Trophoblast cell (in vitro differentiated cells and primary cell): ENCODE data around the gene SLC6A1.

ENCODE experiments used
- DNase-seq, 2 donors: peaks; one replicate each; pipeline ENCODE4 v3.0.0-alpha.2; 2016
- H2AFZ ChIP-seq: 2 replicates; pipeline ENCODE4 v1.6.1; 2013; ENCODE audit warnings: low read length, moderate library complexity, mild to moderate bottlenecking; ENCODE audit not compliant: insufficient read depth, poor library complexity
- H2AK5ac ChIP-seq: 2 replicates; pipeline ENCODE4 v1.6.1; 2013; ENCODE audit warnings: mild to moderate bottlenecking, low read length
- H2BK120ac ChIP-seq: 2 replicates; pipeline ENCODE4 v1.6.1; 2013; ENCODE audit warnings: low read length, mild to moderate bottlenecking, moderate library complexity; ENCODE audit not compliant: insufficient read depth, poor library complexity
- H2BK12ac ChIP-seq: 2 replicates; pipeline ENCODE4 v1.6.1; 2013; ENCODE audit warnings: mild to moderate bottlenecking, low read length, moderate library complexity
- H2BK5ac ChIP-seq: 2 replicates; pipeline ENCODE4 v1.6.1; 2013; ENCODE audit warnings: low read length, low read depth, moderate library complexity, mild to moderate bottlenecking; ENCODE audit not compliant: poor library complexity
- H3K14ac ChIP-seq: 2 replicates; pipeline ENCODE4 v1.6.1; 2013; ENCODE audit warnings: mild to moderate bottlenecking, low read length
- H3K18ac ChIP-seq: 2 replicates; pipeline ENCODE4 v1.6.1; 2013; ENCODE audit warnings: mild to moderate bottlenecking, low read length
- H3K23ac ChIP-seq: 2 replicates; pipeline ENCODE4 v1.6.1; 2013; ENCODE audit warnings: low read length
- H3K27ac ChIP-seq: 2 replicates; pipeline ENCODE4 v1.5.1; 2013; ENCODE audit warnings: low read depth, mild to moderate bottlenecking, inconsistent platforms, low read length, moderate library complexity
- H3K27me3 ChIP-seq: 2 replicates; pipeline ENCODE4 v1.6.1; 2013; ENCODE audit warnings: inconsistent platforms, mild to moderate bottlenecking, low read length, moderate library complexity; ENCODE audit not compliant: insufficient read depth
- H3K36me3 ChIP-seq, 2 experiments: 1 replicate in 1 of 2; 2 replicates in 1 of 2; pipeline ENCODE4 v1.6.1; 2013; ENCODE audit warnings: low read length in 2 of 2, mild to moderate bottlenecking in 2 of 2, moderate library complexity in 1 of 2; ENCODE audit not compliant: insufficient read depth in 2 of 2, control insufficient read depth in 1 of 2
- H3K4ac ChIP-seq: 2 replicates; pipeline ENCODE4 v1.6.1; 2013; ENCODE audit warnings: low read depth, mild to moderate bottlenecking, low read length, moderate library complexity
- H3K4me1 ChIP-seq, 2 experiments: 1 replicate in 1 of 2; 2 replicates in 1 of 2; pipeline ENCODE4 v1.6.1; 2013; ENCODE audit warnings: low read length in 2 of 2, mild to moderate bottlenecking in 2 of 2, moderate library complexity in 1 of 2; ENCODE audit not compliant: insufficient read depth in 2 of 2, control insufficient read depth in 1 of 2
- H3K4me2 ChIP-seq: 2 replicates; pipeline ENCODE4 v1.6.1; 2013; ENCODE audit warnings: inconsistent platforms, mild to moderate bottlenecking, low read length, moderate library complexity
- H3K4me3 ChIP-seq: 2 replicates; pipeline ENCODE4 v1.5.1; 2013; ENCODE audit warnings: mild to moderate bottlenecking, low read depth, low read length, inconsistent platforms
- H3K79me1 ChIP-seq: one replicate; pipeline ENCODE4 v1.6.1; 2013; ENCODE audit warnings: low read length
- H3K79me2 ChIP-seq: 2 replicates; pipeline ENCODE4 v1.6.1; 2013; ENCODE audit warnings: low read length, mild to moderate bottlenecking; ENCODE audit not compliant: control insufficient read depth, insufficient read depth, poor library complexity
- H3K9ac ChIP-seq: 2 replicates; pipeline ENCODE4 v1.6.1; 2013; ENCODE audit warnings: mild to moderate bottlenecking, low read length
- H3K9me3 ChIP-seq: 2 replicates; pipeline ENCODE4 v1.6.1; 2013; ENCODE audit warnings: low read depth, mild to moderate bottlenecking, control low read depth, inconsistent platforms, low read length; ENCODE audit not compliant: insufficient read depth
- H4K12ac ChIP-seq: 2 replicates; pipeline ENCODE4 v1.6.1; 2013; ENCODE audit warnings: low read depth, mild to moderate bottlenecking, low read length, moderate library complexity
- H4K8ac ChIP-seq: 2 replicates; pipeline ENCODE4 v1.6.1; 2013; ENCODE audit warnings: low read depth, mild to moderate bottlenecking, low read length, moderate library complexity
- H4K91ac ChIP-seq: one replicate; pipeline ENCODE4 v1.6.1; 2013; ENCODE audit warnings: low read depth, mild to moderate bottlenecking, low read length, moderate library complexity
- WGBS: extraction: QIAGEN DNeasy Blood & Tissue Kit; methylation state at CpG from one replicate; pipeline ENCODE4 v1.1.7; 2013; ENCODE audit warnings: missing lambda C conversion rate; ENCODE audit not compliant: insufficient read length, insufficient coverage; ENCODE audit errors: extremely low coverage; 5-methylcytosine and 5-hydroxymethylcytosine counted together

SLC6A1 gene

DNA sequence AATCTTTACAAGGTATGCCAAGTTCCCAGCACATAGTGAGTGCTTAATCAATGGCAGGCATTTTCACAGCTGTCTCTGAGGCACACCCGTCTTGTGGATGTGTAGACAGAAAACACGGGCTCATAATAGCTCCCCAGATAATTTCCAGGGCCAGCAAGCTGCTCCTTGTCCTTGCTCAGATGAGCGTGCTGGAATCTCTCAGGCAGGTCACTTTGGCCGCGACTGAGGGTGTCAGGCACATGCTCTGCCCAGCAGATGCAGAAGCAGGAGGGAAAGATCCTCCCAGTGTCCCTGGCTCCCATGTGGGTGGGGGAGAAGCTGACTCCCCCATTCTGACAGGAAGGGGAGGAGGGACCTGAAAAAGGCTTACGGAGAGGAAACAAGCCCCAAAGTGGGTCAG is 35.6 kb upstream of the SLC6A1 start:
- H3K27ac ChIP-seq = no peak overlapping the region
- H3K79me2 ChIP-seq = no peaks in the 10 kb centered on the region
- no CpG with 5 or more reads among the region's 6 CpGs for WGBS

DNA sequence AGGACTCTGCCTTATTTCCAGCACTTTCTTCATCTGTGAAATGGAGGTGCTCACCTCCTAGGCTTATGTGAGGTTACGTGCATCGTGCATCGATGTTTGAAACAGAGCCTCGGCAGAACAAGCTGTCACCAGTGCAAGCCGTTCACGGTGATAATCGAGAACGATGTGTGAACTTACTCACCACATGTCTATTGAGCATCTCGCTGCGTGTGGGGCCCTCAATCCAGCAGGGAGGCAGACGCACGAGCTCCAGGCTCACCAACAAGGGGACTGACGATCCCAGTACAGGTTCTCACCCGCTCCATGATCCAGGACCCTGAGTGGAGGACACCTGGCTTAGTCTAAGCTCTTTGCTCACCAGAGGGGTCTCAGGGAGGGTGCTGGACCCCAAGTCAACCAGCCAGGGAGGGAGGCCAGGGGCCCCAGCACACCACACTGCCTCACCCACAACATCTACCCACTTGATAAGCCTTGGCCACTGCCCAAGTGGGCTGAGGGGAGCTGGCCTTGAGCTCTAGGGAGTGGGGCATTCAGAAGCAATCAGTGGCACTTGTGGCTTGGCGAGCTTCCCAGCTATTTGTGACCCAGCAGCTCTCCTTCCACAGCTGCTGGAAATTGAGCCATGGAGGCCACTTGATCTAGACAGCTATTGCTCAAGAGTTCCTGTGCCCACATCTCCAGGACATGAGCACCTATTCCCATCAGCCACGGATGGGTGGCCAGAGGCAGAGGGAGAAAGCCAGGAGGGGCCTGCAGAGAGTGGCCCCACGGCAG is 34.4 kb upstream of the SLC6A1 start:
- Histone ChIP-seq H2AK5ac (no peak overlapping the region), H2BK5ac (no peak overlapping the region), H3K9ac (no peak overlapping the region), H4K12ac (no peak overlapping the region), H3K4me3 (no peak overlapping the region), H3K9me3 (no peaks in the 10 kb centered on the region), H3K36me3 (no peaks in the 10 kb centered on the region), H3K4me1 (no peaks in the 10 kb centered on the region), H3K27me3 (no peaks in the 10 kb centered on the region), H3K4ac (no peak overlapping the region), H2BK12ac (no peak overlapping the region), H4K8ac (no peak overlapping the region), H3K79me1 (no peaks in the 10 kb centered on the region), H3K79me2 (no peaks in the 10 kb centered on the region), H3K4me2 (no peak overlapping the region), H3K14ac (no peak overlapping the region), H3K23ac (no peak overlapping the region), H4K91ac (no peak overlapping the region), H2AFZ (no peak overlapping the region), H2BK120ac (no peak overlapping the region), H3K18ac (no peak overlapping the region), H3K27ac (no peak overlapping the region)
- WGBS = no CpG with 5 or more reads among the region's 17 CpGs
- no peak for DNase-seq

More for the DNA sequence above, 35.6 kb upstream of the SLC6A1 start:
- Histone ChIP-seq H3K9me3 (no peaks in the 10 kb centered on the region), H2BK5ac (no peak overlapping the region), H3K27me3 (no peaks in the 10 kb centered on the region), H3K4me2 (no peak overlapping the region), H3K18ac (no peak overlapping the region), H3K4me1 (no peaks in the 10 kb centered on the region), H3K14ac (no peak overlapping the region), H4K91ac (no peak overlapping the region), H4K12ac (no peak overlapping the region), H3K4ac (no peak overlapping the region), H3K36me3 (no peaks in the 10 kb centered on the region), H3K23ac (no peak overlapping the region), H3K4me3 (no peak overlapping the region), H3K79me1 (no peaks in the 10 kb centered on the region), H2BK120ac (no peak overlapping the region), H3K9ac (no peak overlapping the region), H2AFZ (no peak overlapping the region), H2BK12ac (no peak overlapping the region), H4K8ac (no peak overlapping the region), H2AK5ac (no peak overlapping the region)
- DNase-seq = no peak

DNA sequence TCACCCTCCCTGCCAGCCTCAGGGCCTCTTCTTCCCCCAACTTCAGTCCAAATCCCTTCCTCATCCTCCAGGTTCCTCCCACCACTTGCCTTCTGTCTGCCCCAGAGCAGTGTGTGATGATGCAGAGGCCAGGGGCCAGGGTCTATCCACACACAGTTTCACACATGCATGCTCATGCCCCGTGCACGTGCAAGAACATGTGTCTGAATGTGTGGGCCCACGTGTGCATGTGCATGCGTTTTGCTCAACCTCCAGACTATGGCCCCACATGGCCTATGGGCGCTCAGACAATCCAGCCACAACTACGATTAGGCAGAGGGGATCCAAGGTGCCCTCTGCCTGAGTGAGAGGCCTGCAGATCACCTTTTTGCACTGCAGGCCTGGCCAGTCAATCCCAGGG is 32.3 kb upstream of the SLC6A1 start:
- Histone ChIP-seq H3K79me2 (no peaks in the 10 kb centered on the region), H2BK5ac (no peak overlapping the region), H2AFZ (no peak overlapping the region), H3K18ac (no peak overlapping the region), H3K23ac (no peak overlapping the region), H2BK12ac (no peak overlapping the region), H4K8ac (no peak overlapping the region), H3K27me3 (no peaks in the 10 kb centered on the region), H3K9me3 (no peaks in the 10 kb centered on the region), H3K4ac (no peak overlapping the region), H3K36me3 (no peaks in the 10 kb centered on the region), H2AK5ac (no peak overlapping the region), H3K14ac (no peak overlapping the region), H3K79me1 (no peaks in the 10 kb centered on the region), H3K9ac (no peak overlapping the region), H2BK120ac (no peak overlapping the region), H3K4me2 (no peak overlapping the region), H4K12ac (no peak overlapping the region), H3K4me1 (no peaks in the 10 kb centered on the region), H3K27ac (no peak overlapping the region), H4K91ac (no peak overlapping the region), H3K4me3 (no peak overlapping the region)
- DNase-seq = no peak
- WGBS = no CpG with 5 or more reads among the region's 6 CpGs

DNA sequence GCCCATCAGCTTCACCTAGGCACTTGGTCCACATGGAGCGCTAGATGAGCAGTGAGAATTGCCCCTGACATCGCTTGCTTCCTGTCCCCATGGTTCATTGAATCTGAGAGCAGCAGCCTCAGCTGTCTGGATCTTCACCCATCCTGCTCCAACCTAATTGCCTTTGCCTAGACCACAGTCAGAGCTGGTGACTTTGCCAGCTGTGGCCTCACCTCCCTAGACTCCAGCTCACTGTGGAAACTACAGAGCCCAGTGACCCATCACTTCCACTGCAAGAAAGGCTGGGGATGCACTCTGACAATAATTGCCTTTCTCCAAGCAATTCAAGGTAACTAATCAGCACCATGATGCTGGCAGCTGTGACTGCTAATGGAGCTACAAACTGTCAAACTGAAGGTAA is 30.6 kb upstream of the SLC6A1 start:
- Histone ChIP-seq H4K8ac (no peak overlapping the region), H2BK5ac (no peak overlapping the region), H3K4me1 (no peaks in the 10 kb centered on the region), H4K91ac (no peak overlapping the region), H3K9ac (no peak overlapping the region), H2BK120ac (no peak overlapping the region), H3K4ac (no peak overlapping the region), H3K9me3 (no peaks in the 10 kb centered on the region), H3K23ac (no peak overlapping the region), H3K79me2 (no peaks in the 10 kb centered on the region), H4K12ac (no peak overlapping the region), H3K36me3 (no peaks in the 10 kb centered on the region), H2AK5ac (no peak overlapping the region), H3K4me2 (no peak overlapping the region), H2BK12ac (no peak overlapping the region), H3K27me3 (no peaks in the 10 kb centered on the region), H3K27ac (no peak overlapping the region), H3K79me1 (no peaks in the 10 kb centered on the region), H2AFZ (no peak overlapping the region), H3K18ac (no peak overlapping the region), H3K14ac (no peak overlapping the region), H3K4me3 (no peak overlapping the region)
- no CpG with 5 or more reads among the region's 2 CpGs for WGBS
- no peak for DNase-seq
